ENCODE measurements around the gene RYR1. TPM values are rescaled to one million over a fixed set of nuclear protein-coding genes. Genes with fewer than 3 reads are reported as not detected.
A peak's percentile ranks its signal among the peaks of the same experiment; 100 is the strongest.

The RYR1 gene
- total and polyA plus RNA-seq, 2 donors (not counting 1 experiment from before 2014, with no cell fraction given), result 0.43 to 3.8 TPM

DNA sequence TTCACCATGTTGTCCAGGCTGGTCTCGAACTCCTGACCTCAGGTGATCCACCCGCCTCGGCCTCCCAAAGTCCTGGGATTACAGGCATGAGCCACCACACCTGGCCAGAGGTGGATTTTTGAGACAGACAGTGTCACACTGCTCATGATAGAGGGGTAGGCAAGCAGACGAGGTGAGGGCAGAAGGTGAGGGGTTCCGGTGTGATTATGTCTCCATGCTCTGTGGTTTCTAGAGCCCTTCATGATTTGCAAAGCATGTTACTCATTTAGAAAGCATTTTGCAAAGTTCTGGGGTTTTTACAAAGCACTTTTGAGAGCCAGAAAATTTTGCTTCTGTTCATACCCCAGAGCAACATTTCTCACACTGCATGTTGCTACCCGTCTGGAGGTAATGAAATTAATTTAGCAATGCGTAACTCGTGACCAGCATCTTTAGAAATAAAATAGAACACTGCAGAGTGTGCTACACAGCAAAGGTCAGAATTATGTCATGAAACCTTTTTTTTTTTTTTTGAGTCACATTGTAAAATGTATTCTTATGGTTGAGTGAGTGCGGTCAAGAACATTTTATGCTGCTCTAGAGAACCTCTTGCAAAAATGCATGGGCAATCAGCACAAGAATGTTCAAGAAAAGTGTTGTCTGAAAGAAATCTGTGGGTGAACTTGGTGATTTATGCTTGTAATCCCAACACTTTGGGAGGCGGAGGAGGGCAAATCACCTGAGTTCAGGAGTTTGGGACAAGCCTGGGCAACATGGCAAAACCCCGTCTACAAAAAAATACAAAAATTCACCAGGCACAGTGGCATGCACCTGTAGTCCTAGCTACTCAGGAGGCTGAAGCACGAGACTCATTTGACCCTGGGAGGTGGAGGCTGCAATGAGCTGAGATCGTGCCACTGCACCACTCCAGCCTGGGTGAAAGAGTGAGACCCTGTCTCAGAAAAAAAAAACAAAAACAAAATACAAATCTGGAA lies 126.2 kb downstream of the RYR1 start:
- ChIA-PET POLR2A (interaction anchor here (0.6 to 1.2 kb wide), 4 partner anchors 35 to 844 kb away, joined by 3 to 13 read pairs (median 7); no protein-coding TSS in a partner anchor), CTCF (interaction anchor here (1.0 to 1.4 kb wide), 2 partner anchors 21 to 75 kb away, joined by 3 to 4 read pairs; no protein-coding TSS in a partner anchor)
- Histone ChIP-seq H3K4me1 (ENCODE audit: control insufficient read depth in 2 of 2, insufficient read depth in 2 of 2, low read length in 2 of 2) (peaks cover 8 to 33% of the 10 kb centered on the region in 2 donors), H3K9ac (ENCODE audit: low read length) (peak overlapping the region; percentile 11), H3K27ac (ENCODE audit: low read length in 2 of 2) (peak overlapping the region in 1 of 2 donors; percentile 43), H3K27me3 (replicated peaks in 1 of 4; ENCODE audit: control extremely low read depth in 1 of 4, control insufficient read depth in 3 of 4, insufficient read depth in 4 of 4, low read length in 3 of 4) (peaks cover 0 to 12% (median 4%) of the 10 kb centered on the region in 4 experiments), H3K79me2 (ENCODE audit: control insufficient read depth, insufficient read depth, low read length) (no peaks in the 10 kb centered on the region), H3K9me3 (ENCODE audit: control extremely low read depth in 1 of 3, control insufficient read depth in 2 of 3, insufficient read depth in 1 of 3, low read length in 2 of 3) (peaks cover 0 to 6% (median 0%) of the 10 kb centered on the region in 3 donors), H4K20me1 (ENCODE audit: control insufficient read depth, insufficient read depth, low read length, poor library complexity, severe bottlenecking) (no peaks in the 10 kb centered on the region), H3K4me2 (replicated peaks; ENCODE audit: low read depth, low read length, poor library complexity, severe bottlenecking) (peak overlapping the region; percentile 18), H3K4me3 (ENCODE audit: control extremely low read depth in 1 of 5, extremely low read depth in 1 of 5, insufficient read depth in 1 of 5, low read depth in 2 of 5, low read length in 4 of 5) (peak overlapping the region in 1 of 5 experiments; percentile 24), H3K36me3 (replicated peaks in 1 of 2; ENCODE audit: control extremely low read depth in 1 of 2, control insufficient read depth in 1 of 2, extremely low read depth in 1 of 2, insufficient read depth in 2 of 2, low read length in 1 of 2) (no peaks in the 10 kb centered on the region), H2AFZ (ENCODE audit: insufficient read depth, low read depth, low read length, poor library complexity, severe bottlenecking) (no peak overlapping the region)
- 55% methylated on average over 9 of the region's 13 CpGs for WGBS (ENCODE audit: insufficient coverage)
- TF ChIP-seq, protein P1, sequence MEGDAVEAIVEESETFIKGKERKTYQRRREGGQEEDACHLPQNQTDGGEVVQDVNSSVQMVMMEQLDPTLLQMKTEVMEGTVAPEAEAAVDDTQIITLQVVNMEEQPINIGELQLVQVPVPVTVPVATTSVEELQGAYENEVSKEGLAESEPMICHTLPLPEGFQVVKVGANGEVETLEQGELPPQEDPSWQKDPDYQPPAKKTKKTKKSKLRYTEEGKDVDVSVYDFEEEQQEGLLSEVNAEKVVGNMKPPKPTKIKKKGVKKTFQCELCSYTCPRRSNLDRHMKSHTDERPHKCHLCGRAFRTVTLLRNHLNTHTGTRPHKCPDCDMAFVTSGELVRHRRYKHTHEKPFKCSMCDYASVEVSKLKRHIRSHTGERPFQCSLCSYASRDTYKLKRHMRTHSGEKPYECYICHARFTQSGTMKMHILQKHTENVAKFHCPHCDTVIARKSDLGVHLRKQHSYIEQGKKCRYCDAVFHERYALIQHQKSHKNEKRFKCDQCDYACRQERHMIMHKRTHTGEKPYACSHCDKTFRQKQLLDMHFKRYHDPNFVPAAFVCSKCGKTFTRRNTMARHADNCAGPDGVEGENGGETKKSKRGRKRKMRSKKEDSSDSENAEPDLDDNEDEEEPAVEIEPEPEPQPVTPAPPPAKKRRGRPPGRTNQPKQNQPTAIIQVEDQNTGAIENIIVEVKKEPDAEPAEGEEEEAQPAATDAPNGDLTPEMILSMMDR (IDR thresholded peaks at IDR 0.05), result no peak
- no peak for TF ChIP-seq EZH2 (IDR thresholded peaks at IDR 0.05; ENCODE audit: borderline replicate concordance, insufficient read depth, low read depth, low read length, poor library complexity, severe bottlenecking)
- Mint-ChIP-seq H3K4me3 (peak overlapping the region; percentile 66), H3K27me3 (no peaks in the 10 kb centered on the region), H3K9me3 (ENCODE audit: insufficient read depth) (no peaks in the 10 kb centered on the region), H3K27ac (peak overlapping the region; percentile 92), H3K4me1 (peaks cover 50% of the 10 kb centered on the region)
- ATAC-seq (ENCODE audit: low read depth), result peak; percentile 69
- intact Hi-C loops (cut with micrococcal nuclease), result loop anchor here (1.0 to 5.0 kb wide), 3 partner anchors 15 to 73 kb away; partner anchors contain the start of genes EIF3K and MAP4K1
- peak; percentile 48 for DNase-seq

Data from B cell (primary cell).